ENCODE measurements around the gene BTBD1.
A peak's percentile ranks its signal among the peaks of the same experiment; 100 is the strongest.

Gene BTBD1

GRCh38 chr15:83066734-83067637, at the start of gene BTBD1:
TSS of gene BTBD1 (minus strand) at chr15:83067252. CDS start at chr15:83067151, 101 bp downstream.
- peak; percentile 80 for DNase-seq

GRCh38 chr15:83115831-83116565, 48.9 kb upstream of the BTBD1 start:
- no peak for DNase-seq

GRCh38 chr15:83115410-83115809, 48.4 kb upstream of the BTBD1 start:
- DNase-seq, result no peak

- DNase-seq, result no peak
Measured at GRCh38 chr15:83114856-83115255, 47.8 kb upstream of the BTBD1 start.

- no peak for DNase-seq
Measured at GRCh38 chr15:83113881-83114674, 47.0 kb upstream of the BTBD1 start.

- no peak for DNase-seq
Measured at GRCh38 chr15:83112956-83113299, 45.9 kb upstream of the BTBD1 start.

GRCh38 chr15:83112233-83112955, 45.3 kb upstream of the BTBD1 start:
- no peak for DNase-seq

- DNase-seq, result no peak
Measured at GRCh38 chr15:83111149-83111548, 44.1 kb upstream of the BTBD1 start.

GRCh38 chr15:83110381-83110780, 43.3 kb upstream of the BTBD1 start:
- DNase-seq, result no peak

- DNase-seq, result no peak
Measured at GRCh38 chr15:83109532-83109931, 42.5 kb upstream of the BTBD1 start.

- peak; percentile 21 for DNase-seq
Measured at GRCh38 chr15:83108266-83109219, 41.5 kb upstream of the BTBD1 start.

- no peak for DNase-seq
Measured at GRCh38 chr15:83107841-83108181, 40.8 kb upstream of the BTBD1 start.

GRCh38 chr15:83106994-83107840, 40.2 kb upstream of the BTBD1 start, which contains the start of gene TM6SF1:
TSS of gene TM6SF1 (plus strand) at chr15:83107645. CDS start at chr15:83107681, 36 bp downstream.
- DNase-seq, result no peak

GRCh38 chr15:83105440-83105839, 38.4 kb upstream of the BTBD1 start:
- no peak for DNase-seq

GRCh38 chr15:83104141-83104540, 37.1 kb upstream of the BTBD1 start:
- DNase-seq, result no peak

GRCh38 chr15:83102346-83102745, 35.3 kb upstream of the BTBD1 start:
- no peak for DNase-seq

GRCh38 chr15:83100097-83100646, 33.1 kb upstream of the BTBD1 start:
- DNase-seq, result no peak

- no peak for DNase-seq
Measured at GRCh38 chr15:83099290-83099689, 32.2 kb upstream of the BTBD1 start.

GRCh38 chr15:83098079-83098478, 31.0 kb upstream of the BTBD1 start:
- no peak for DNase-seq

- no peak for DNase-seq
Measured at GRCh38 chr15:83094583-83094982, 27.5 kb upstream of the BTBD1 start.
